ENCODE measurements around the gene OR10A3.
"Not testable (repeated sequence)": the region's sequence is repeated elsewhere in the genome, so short reads cannot be mapped to it uniquely, and the experiment has no call there.

Gene OR10A3

GRCh38 chr11:7941608-7942007, at the start of gene OR10A3:
Gene OR10A3, minus strand, starts transcription at chr11:7941708. Its CDS starts 2,188 bp downstream, at chr11:7939520.
- no peak for DNase-seq

GRCh38 chr11:7987560-7987883, 46.0 kb upstream of the OR10A3 start:
- not testable (repeated sequence) for DNase-seq

GRCh38 chr11:7986768-7987559, 45.5 kb upstream of the OR10A3 start, which contains the start of gene EIF3F:
Gene EIF3F, plus strand, starts transcription at chr11:7987337. Its CDS starts 16 bp downstream, at chr11:7987353.
- DNase-seq = peak; percentile 87 to 90

GRCh38 chr11:7983832-7984590, 42.5 kb upstream of the OR10A3 start:
- DNase-seq = no peak

GRCh38 chr11:7982582-7983119, 41.1 kb upstream of the OR10A3 start:
- no peak for DNase-seq

GRCh38 chr11:7981619-7982157, 40.2 kb upstream of the OR10A3 start:
- DNase-seq = no peak

GRCh38 chr11:7977232-7977917, 35.9 kb upstream of the OR10A3 start:
- DNase-seq = no peak

- DNase-seq = no peak
Observed at GRCh38 chr11:7974668-7975067, 33.2 kb upstream of the OR10A3 start.

GRCh38 chr11:7973011-7973410, 31.5 kb upstream of the OR10A3 start:
- no peak for DNase-seq

- DNase-seq = no peak
Observed at GRCh38 chr11:7971846-7972245, 30.3 kb upstream of the OR10A3 start.

- DNase-seq = no peak
Observed at GRCh38 chr11:7969756-7970646, 28.5 kb upstream of the OR10A3 start.

- DNase-seq = no peak
Observed at GRCh38 chr11:7968686-7969085, 27.2 kb upstream of the OR10A3 start.

- no peak for DNase-seq
Observed at GRCh38 chr11:7967826-7968225, 26.3 kb upstream of the OR10A3 start.

- DNase-seq = no peak
Observed at GRCh38 chr11:7967097-7967496, 25.6 kb upstream of the OR10A3 start.

GRCh38 chr11:7965386-7965785, 23.9 kb upstream of the OR10A3 start, which contains the start of gene NLRP10:
Gene NLRP10, minus strand, starts transcription at chr11:7965447. Its CDS starts 1,952 bp downstream, at chr11:7963495.
- no peak for DNase-seq

- DNase-seq = no peak
Observed at GRCh38 chr11:7964873-7965272, 23.4 kb upstream of the OR10A3 start.

GRCh38 chr11:7964261-7964660, 22.8 kb upstream of the OR10A3 start:
- DNase-seq = no peak

GRCh38 chr11:7955191-7955590, 13.7 kb upstream of the OR10A3 start:
- DNase-seq = no peak

GRCh38 chr11:7949934-7950333, 8.4 kb upstream of the OR10A3 start:
- DNase-seq = no peak

- no peak for DNase-seq
Observed at GRCh38 chr11:7944123-7944522, 2.6 kb upstream of the OR10A3 start.

- no peak for DNase-seq
Observed at GRCh38 chr11:7941146-7941545, 362 bp downstream of the OR10A3 start.

GRCh38 chr11:7936615-7937014, 4.9 kb downstream of the OR10A3 start:
- no peak for DNase-seq

Data from activated T-cell treated with anti-CD3 and anti-CD28 coated beads, Interleukin-2, amount 50 U/mL, for 48 hours (primary cell).